Naive thymus-derived CD4-positive, alpha-beta T cell (primary cell): ENCODE measurements around the gene RARS2. TPM values are rescaled to one million over a fixed set of nuclear protein-coding genes. Genes with fewer than 3 reads are reported as not detected.

Experiments
- ATAC-seq: fragments of 150-1000 bp; cut with Tn5 transposase; 2 replicates; pipeline ENCODE4 v1.10.0; 2021; ENCODE audit warnings: mild to moderate bottlenecking, moderate library complexity
- CTCF ChIA-PET: fragments of 350-600 bp; sonication (Branson Sonifier 250); formaldehyde crosslinking; loops from one replicate; lab custom pipeline; 2021; ENCODE audit warnings: antibody characterized with exemption; lab: Charles Lee
- POLR2A ChIA-PET: fragments of 350-600 bp; sonication (Branson Sonifier 250); formaldehyde crosslinking; loops from one replicate; lab custom pipeline; 2021; ENCODE audit warnings: antibody characterized with exemption, inconsistent platforms; lab: Charles Lee
- DNase-seq, 9 donors: peaks; one replicate each; pipeline versions ENCODE4 v3.0.0 to v3.0.0-alpha.2; 2020 to 2022; ENCODE audit warnings: mixed read lengths in 1 of 9
- H3K27ac ChIP-seq: one replicate; pipeline ENCODE4 v1.7.0; 2013; ENCODE audit warnings: mild to moderate bottlenecking, low read depth, low read length, moderate library complexity
- H3K27me3 ChIP-seq, 2 donors: one replicate each; pipeline ENCODE4 v1.7.0; 2013; ENCODE audit warnings: low read length in 2 of 2, mild to moderate bottlenecking in 2 of 2, moderate library complexity in 2 of 2; ENCODE audit not compliant: control insufficient read depth in 2 of 2, insufficient read depth in 2 of 2
- H3K36me3 ChIP-seq, 3 experiments: 1 replicate in 2 of 3; 2 replicates in 1 of 3; pipeline ENCODE4 v1.7.0; 2013; ENCODE audit warnings: low read length in 3 of 3, mild to moderate bottlenecking in 3 of 3, moderate library complexity in 1 of 3; ENCODE audit not compliant: insufficient read depth in 3 of 3, control insufficient read depth in 2 of 3
- H3K4me1 ChIP-seq, 2 donors: one replicate each; pipeline ENCODE4 v1.7.0; 2013; ENCODE audit warnings: low read length in 2 of 2, mild to moderate bottlenecking in 2 of 2, moderate library complexity in 1 of 2; ENCODE audit not compliant: control insufficient read depth in 2 of 2, insufficient read depth in 2 of 2
- H3K4me3 ChIP-seq: 2 replicates; pipeline ENCODE4 v1.7.0; 2013; ENCODE audit warnings: mild to moderate bottlenecking, low read length
- H3K9me3 ChIP-seq, 3 experiments: 1 replicate in 2 of 3; 2 replicates in 1 of 3; pipeline ENCODE4 v1.7.0; 2013; ENCODE audit warnings: low read length in 3 of 3; ENCODE audit not compliant: control insufficient read depth in 2 of 3
- H3K27ac Mint-ChIP-seq, 9 donors: one replicate each; pipeline ENCODE4 v1.8.0; 2020 to 2022; ENCODE audit warnings: mixed read lengths in 9 of 9, mild to moderate bottlenecking in 8 of 9, moderate library complexity in 5 of 9, inconsistent platforms in 2 of 9
- H3K27me3 Mint-ChIP-seq, 5 donors: one replicate each; pipeline ENCODE4 v1.8.0; 2021 to 2022; ENCODE audit warnings: mixed read lengths in 5 of 5, mild to moderate bottlenecking in 1 of 5
- H3K36me3 Mint-ChIP-seq, 5 donors: one replicate each; pipeline ENCODE4 v1.8.0; 2020 to 2022; ENCODE audit warnings: mixed read lengths in 5 of 5, mild to moderate bottlenecking in 3 of 5, inconsistent platforms in 1 of 5
- H3K4me1 Mint-ChIP-seq, 7 donors: one replicate each; pipeline ENCODE4 v1.8.0; 2020 to 2022; ENCODE audit warnings: mixed read lengths in 7 of 7, mild to moderate bottlenecking in 3 of 7, inconsistent platforms in 1 of 7
- H3K4me3 Mint-ChIP-seq, 10 donors: one replicate each; pipeline ENCODE4 v1.8.0; 2020 to 2022; ENCODE audit warnings: mild to moderate bottlenecking in 10 of 10, mixed read lengths in 10 of 10, moderate library complexity in 6 of 10, inconsistent platforms in 2 of 10
- H3K9me3 Mint-ChIP-seq, 11 donors: one replicate each; pipeline ENCODE4 v1.8.0; 2020 to 2022; ENCODE audit warnings: mixed read lengths in 11 of 11, mild to moderate bottlenecking in 4 of 11, inconsistent platforms in 1 of 11, moderate library complexity in 1 of 11
- intact Hi-C, 2 donors: fragments of 100-400 bp; cut with micrococcal nuclease; formaldehyde crosslinking; loops; one replicate each; pipeline ENCODE4 v1.15.1; 2023
- polyA plus RNA-seq, 2 donors: library from polyadenylated mRNA; unstranded; fragments of 300-500 nt; fragmentation: Illumina TruSeq; gene quantifications; one replicate each; pipeline ENCODE4 v1.2.3, GENCODE V29; 2021
- total RNA-seq, 6 experiments: library from RNA in 5 of 6; stranded (reverse) in 5 of 6; gene quantifications; 1 replicate in 5 of 6; 2 replicates in 1 of 6; pipeline ENCODE4 v1.2.3 and lab custom pipeline; 2021 to 2026

Gene RARS2
- total and polyA plus RNA-seq, 7 experiments from 2014 or later, result 21.0 to 40.0 (median 32.3) TPM

GRCh38 chr6:87483929-87484328, 105.9 kb downstream of the RARS2 start:
- H3K4me3 ChIP-seq, result no peak overlapping the region
- H3K27me3 ChIP-seq, result no peaks in the 10 kb centered on the region
- H3K36me3 ChIP-seq, result peaks cover 0 to 9% (median 0%) of the 10 kb centered on the region in 3 experiments
- no peaks in the 10 kb centered on the region for H3K4me1 ChIP-seq
- peaks cover 0 to 4% (median 0%) of the 10 kb centered on the region in 11 donors for H3K9me3 Mint-ChIP-seq
- no peak overlapping the region for H3K4me3 Mint-ChIP-seq
- H3K27ac Mint-ChIP-seq, result no peak overlapping the region
- peaks cover 2 to 17% (median 4%) of the 10 kb centered on the region in 7 donors for H3K4me1 Mint-ChIP-seq
- no peaks in the 10 kb centered on the region for H3K27me3 Mint-ChIP-seq
- ATAC-seq (no peak), DNase-seq (no peak)
- intact Hi-C loops, result no loop called here
- no peaks in the 10 kb centered on the region for H3K9me3 ChIP-seq
- H3K27ac ChIP-seq, result no peak overlapping the region
- H3K36me3 Mint-ChIP-seq, result peaks cover 3 to 45% (median 14%) of the 10 kb centered on the region in 5 donors
- POLR2A ChIA-PET, result no interaction called here
- CTCF ChIA-PET, result no interaction called here

- H3K27ac Mint-ChIP-seq, result no peak overlapping the region
- H3K27me3 Mint-ChIP-seq, result no peaks in the 10 kb centered on the region
- no peaks in the 10 kb centered on the region for H3K27me3 ChIP-seq
- H3K4me1 ChIP-seq, result no peaks in the 10 kb centered on the region
- peaks cover 0 to 12% (median 4%) of the 10 kb centered on the region in 7 donors for H3K4me1 Mint-ChIP-seq
- no peak overlapping the region for H3K4me3 ChIP-seq
- ATAC-seq (no peak), DNase-seq (no peak)
- H3K4me3 Mint-ChIP-seq, result no peak overlapping the region
- intact Hi-C loops, result no loop called here
- no peaks in the 10 kb centered on the region for H3K9me3 ChIP-seq
- H3K36me3 Mint-ChIP-seq, result peaks cover 8 to 46% (median 28%) of the 10 kb centered on the region in 5 donors
- peaks cover 0 to 17% (median 0%) of the 10 kb centered on the region in 3 experiments for H3K36me3 ChIP-seq
- no peak overlapping the region for H3K27ac ChIP-seq
- H3K9me3 Mint-ChIP-seq, result peaks cover 0 to 4% (median 0%) of the 10 kb centered on the region in 11 donors
- ChIA-PET CTCF (no interaction called here), POLR2A (no interaction called here)
Measured at GRCh38 chr6:87482366-87482765, 107.4 kb downstream of the RARS2 start.

GRCh38 chr6:87481931-87482330, 107.9 kb downstream of the RARS2 start:
- H3K9me3 ChIP-seq, result no peaks in the 10 kb centered on the region
- ChIA-PET POLR2A (no interaction called here), CTCF (no interaction called here)
- H3K27ac ChIP-seq, result no peak overlapping the region
- H3K27me3 ChIP-seq, result no peaks in the 10 kb centered on the region
- no peaks in the 10 kb centered on the region for H3K4me1 ChIP-seq
- Mint-ChIP-seq H3K4me3 (no peak overlapping the region), H3K36me3 (peaks cover 8 to 47% (median 28%) of the 10 kb centered on the region in 5 donors), H3K9me3 (peaks cover 0 to 4% (median 0%) of the 10 kb centered on the region in 11 donors), H3K27ac (no peak overlapping the region), H3K27me3 (no peaks in the 10 kb centered on the region), H3K4me1 (peaks cover 0 to 12% (median 4%) of the 10 kb centered on the region in 7 donors)
- ATAC-seq, result no peak
- no peak overlapping the region for H3K4me3 ChIP-seq
- no peak for DNase-seq
- H3K36me3 ChIP-seq, result peaks cover 0 to 17% (median 0%) of the 10 kb centered on the region in 3 experiments
- intact Hi-C loops, result no loop called here

- ATAC-seq (peak; percentile 75), DNase-seq (peak in 4 of 9 donors; percentile 57 to 69 (median 66))
- peak overlapping the region; percentile 81 for H3K4me3 ChIP-seq
- intact Hi-C loops, result loop anchor here (1.0 to 10.0 kb wide), 8 partner anchors 37 to 1879 kb away; partner anchors contain the start of genes ORC3 (in 1 of the 2), PNRC1 (in 1 of the 2), RNGTT (in 1 of the 2) and SNX14 (in 1 of the 2)
- ChIA-PET CTCF (no interaction called here), POLR2A (interaction anchor here (1.3 to 2.3 kb wide), 3 partner anchors 13 to 118 kb away, joined by 3 to 9 read pairs (median 5); partner anchors contain the start of genes ORC3 and RARS2)
- H3K4me1 ChIP-seq, result peaks cover 9 to 11% of the 10 kb centered on the region in 2 donors
- peaks cover 0 to 17% (median 0%) of the 10 kb centered on the region in 3 experiments for H3K36me3 ChIP-seq
- Mint-ChIP-seq H3K4me3 (peak overlapping the region; percentile 88 to 99 (median 98)), H3K9me3 (peaks cover 0 to 2% (median 0%) of the 10 kb centered on the region in 11 donors), H3K36me3 (peaks cover 0 to 12% (median 7%) of the 10 kb centered on the region in 5 donors), H3K4me1 (peaks cover 14 to 31% (median 21%) of the 10 kb centered on the region in 7 donors), H3K27me3 (peaks cover 0 to 7% (median 2%) of the 10 kb centered on the region in 5 donors), H3K27ac (peak overlapping the region; percentile 76 to 100 (median 97))
- no peaks in the 10 kb centered on the region for H3K9me3 ChIP-seq
- H3K27ac ChIP-seq, result peak overlapping the region; percentile 93
- no peaks in the 10 kb centered on the region for H3K27me3 ChIP-seq
Measured at GRCh38 chr6:87473419-87473903, 116.3 kb downstream of the RARS2 start.

- peaks cover 0 to 5% (median 0%) of the 10 kb centered on the region in 5 donors for H3K36me3 Mint-ChIP-seq
- peaks cover 2 to 14% (median 9%) of the 10 kb centered on the region in 5 donors for H3K27me3 Mint-ChIP-seq
- Histone ChIP-seq H3K36me3 (peaks cover 0 to 12% (median 0%) of the 10 kb centered on the region in 3 experiments), H3K4me1 (peaks cover 9 to 11% of the 10 kb centered on the region in 2 donors), H3K4me3 (peak within 1 kb of the TSS; percentile 81), H3K9me3 (no peaks in the 10 kb centered on the region), H3K27me3 (no peaks in the 10 kb centered on the region), H3K27ac (peak within 1 kb of the TSS; percentile 93)
- H3K4me3 Mint-ChIP-seq, result peak within 1 kb of the TSS; percentile 88 to 99 (median 98)
- POLR2A ChIA-PET, result interaction anchor here (0.6 to 2.3 kb wide), 8 partner anchors 12 to 320 kb away, joined by 3 to 9 read pairs (median 3); partner anchors contain the start of genes AKIRIN2, ORC3 and RARS2
- CTCF ChIA-PET, result no interaction called here
- H3K27ac Mint-ChIP-seq, result peak within 1 kb of the TSS; percentile 95 to 100 (median 99)
- peak; percentile 78 to 92 (median 87) for DNase-seq
- intact Hi-C loops, result loop anchor here (1.0 to 10.0 kb wide), 14 partner anchors 36 to 1878 kb away; partner anchors contain the start of genes AKIRIN2 (in 2 of the 2), ORC3 (in 2 of the 2), SMIM8 (in 2 of the 2) and ZNF292 (in 2 of the 2)
- H3K9me3 Mint-ChIP-seq, result peaks cover 0 to 2% (median 0%) of the 10 kb centered on the region in 11 donors
- H3K4me1 Mint-ChIP-seq, result peaks cover 14 to 31% (median 20%) of the 10 kb centered on the region in 7 donors
- ATAC-seq, result peak; percentile 97
Measured at GRCh38 chr6:87472525-87473418, 117.0 kb downstream of the RARS2 start, which contains the start of gene SLC35A1. Gene SLC35A1, plus strand, starts transcription at chr6:87472974. Its CDS starts 30 bp downstream, at chr6:87473004.

DNA sequence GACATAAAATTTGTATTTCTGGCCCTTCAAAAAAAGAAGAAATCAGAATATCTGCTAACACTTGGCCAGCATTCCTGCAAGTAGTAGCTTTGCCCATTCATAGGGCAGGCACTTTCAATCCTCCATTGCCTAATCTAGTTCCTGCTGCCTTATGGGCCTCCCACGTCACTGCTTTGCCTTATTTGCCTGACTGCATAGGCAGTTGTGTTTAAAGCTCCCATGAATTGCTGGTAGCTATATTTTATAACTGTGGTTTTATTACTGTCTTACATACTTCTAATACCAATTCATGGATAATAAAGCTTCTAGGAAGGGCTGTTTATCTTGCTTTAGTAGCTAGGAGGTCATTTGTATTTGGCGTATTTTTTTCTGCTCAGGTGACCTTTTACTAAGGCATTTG, 124.7 kb downstream of the RARS2 start:
- ChIA-PET CTCF (no interaction called here), POLR2A (no interaction called here)
- no peak overlapping the region for H3K4me3 Mint-ChIP-seq

More for the DNA sequence above, 124.7 kb downstream of the RARS2 start:
- Mint-ChIP-seq H3K27ac (no peak overlapping the region), H3K9me3 (peaks cover 0 to 16% (median 4%) of the 10 kb centered on the region in 11 donors), H3K36me3 (peaks cover 0 to 4% (median 0%) of the 10 kb centered on the region in 5 donors), H3K27me3 (peaks cover 34 to 65% (median 40%) of the 10 kb centered on the region in 5 donors), H3K4me1 (no peaks in the 10 kb centered on the region)
- Histone ChIP-seq H3K27ac (no peak overlapping the region), H3K36me3 (no peaks in the 10 kb centered on the region), H3K27me3 (no peaks in the 10 kb centered on the region), H3K9me3 (no peaks in the 10 kb centered on the region), H3K4me3 (no peak overlapping the region), H3K4me1 (no peaks in the 10 kb centered on the region)
- DNase-seq (no peak), ATAC-seq (no peak)
- intact Hi-C loops, result no loop called here
